Keratinocyte (primary cell): ENCODE measurements around the gene ANKRD27. TPM values are rescaled to one million over a fixed set of nuclear protein-coding genes. Genes with fewer than 3 reads are reported as not detected.

Source experiments
- DNase-seq: peaks from one replicate; pipeline ENCODE4 v3.0.0-alpha.2; 2011; ENCODE audit warnings: low read depth, missing footprints, low spot score
- FAIRE-seq: peaks from 2 replicates; lab custom pipeline; 2011; peaks lifted over from hg19 to GRCh38; lab: Jason Lieb, UNC
- H2AFZ ChIP-seq: 2 replicates; pipeline ENCODE4 v1.6.0; 2012; ENCODE audit warnings: low read length, control low read depth, inconsistent platforms; ENCODE audit not compliant: control insufficient read depth
- H3K27ac ChIP-seq: 2 replicates; pipeline ENCODE4 v1.5.1; 2011; ENCODE audit warnings: low read length; ENCODE audit not compliant: control insufficient read depth, insufficient read depth
- H3K27me3 ChIP-seq: 3 replicates; pipeline ENCODE4 v1.6.0; 2011; ENCODE audit warnings: low read length; ENCODE audit not compliant: control insufficient read depth, insufficient read depth; ENCODE audit errors: extremely low read depth
- H3K36me3 ChIP-seq, 2 experiments: 2 replicates in 1 of 2; 3 replicates in 1 of 2; pipeline ENCODE4 v1.5.1; 2011; ENCODE audit warnings: low read length in 2 of 2, mild to moderate bottlenecking in 1 of 2; ENCODE audit not compliant: control insufficient read depth in 2 of 2, insufficient read depth in 2 of 2; ENCODE audit errors: extremely low read depth in 1 of 2
- H3K4me1 ChIP-seq: 3 replicates; pipeline ENCODE4 v1.5.1; 2011; ENCODE audit warnings: low read length; ENCODE audit not compliant: control insufficient read depth, insufficient read depth; ENCODE audit errors: extremely low read depth
- H3K4me2 ChIP-seq: 3 replicates; pipeline ENCODE4 v1.6.0; 2011; ENCODE audit warnings: low read depth, low read length; ENCODE audit not compliant: control insufficient read depth, insufficient read depth; ENCODE audit errors: extremely low read depth
- H3K4me3 ChIP-seq, 3 experiments: fragments of 200-600 bp in 1 of 3; sonication (generic) in 1 of 3; 2 replicates in 2 of 3; 3 replicates in 1 of 3; pipeline ENCODE4 v1.5.1; 2011 to 2016; ENCODE audit warnings: low read length in 3 of 3, mild to moderate bottlenecking in 3 of 3, control low read depth in 2 of 3, inconsistent platforms in 1 of 3, low read depth in 1 of 3, mixed read lengths in 1 of 3, mixed run types in 1 of 3, moderate library complexity in 1 of 3; ENCODE audit not compliant: control insufficient read depth in 2 of 3, insufficient read depth in 2 of 3; ENCODE audit errors: extremely low read depth in 1 of 3
- H3K79me2 ChIP-seq: 2 replicates; pipeline ENCODE4 v1.6.0; 2012; ENCODE audit warnings: low read length; ENCODE audit not compliant: control insufficient read depth, insufficient read depth
- H3K9ac ChIP-seq: 3 replicates; pipeline ENCODE4 v1.6.0; 2011; ENCODE audit warnings: low read length; ENCODE audit not compliant: control insufficient read depth, insufficient read depth; ENCODE audit errors: extremely low read depth
- H3K9me1 ChIP-seq: 3 replicates; pipeline ENCODE4 v1.6.0; 2011; ENCODE audit warnings: low read length; ENCODE audit not compliant: control insufficient read depth, insufficient read depth; ENCODE audit errors: extremely low read depth
- H3K9me3 ChIP-seq: 2 replicates; pipeline ENCODE4 v1.5.1; 2012; ENCODE audit warnings: low read depth, low read length; ENCODE audit not compliant: control insufficient read depth
- H4K20me1 ChIP-seq: 3 replicates; pipeline ENCODE4 v1.6.0; 2011; ENCODE audit warnings: low read length; ENCODE audit not compliant: control insufficient read depth, insufficient read depth; ENCODE audit errors: extremely low read depth
- EZH2 ChIP-seq: IDR thresholded peaks from one replicate; pipeline ENCODE4 v1.6.1; 2012; ENCODE audit warnings: inconsistent platforms, mild to moderate bottlenecking, low read length, moderate library complexity
- dilution Hi-C: fragments of 300-500 bp; cut with MboI; formaldehyde crosslinking; loops from one replicate; pipeline ENCODE4 v1.7.0; 2020; ENCODE audit warnings: low sequenced_read_pairs; ENCODE audit not compliant: extremely low pct_ligation_motif_present
- polyA plus RNA-seq, 5 experiments: library from polyadenylated mRNA; depleted of rRNA in 3 of 5; stranded (reverse) in 3 of 5; stranded (forward) in 1 of 5; unstranded in 1 of 5; fragments of >200 nt; gene quantifications; 1 replicate in 1 of 5; 2 replicates in 3 of 5; 3 replicates in 1 of 5; pipeline versions ENCODE4 v1.2.1 to v1.2.3, GENCODE V29; 2011 to 2012; ENCODE audit warnings: missing spikeins in 2 of 5, low read depth in 1 of 5, low replicate concordance in 1 of 5
- TF ChIP-seq, protein P1 (sequence below), 3 experiments: IDR thresholded peaks in 1 of 3; conservative IDR thresholded peaks in 1 of 3; optimal IDR thresholded peaks in 1 of 3; 2 replicates in 2 of 3; 3 replicates in 1 of 3; pipeline versions ENCODE3 to v1.5.1; 2011; ENCODE audit warnings: low read length in 3 of 3, mild to moderate bottlenecking in 3 of 3, moderate library complexity in 2 of 3, control low read depth in 1 of 3, inconsistent platforms in 1 of 3; ENCODE audit not compliant: insufficient read depth in 2 of 3; ENCODE audit errors: extremely low read depth in 1 of 3

Gene ANKRD27
- polyA plus RNA-seq, 1 donor (not counting 4 experiments of a cell fraction or from before 2014, with no cell fraction given), result 34.5 TPM

GRCh38 chr19:32651729-32652140 lies 23.2 kb downstream of the ANKRD27 start:
- no peak for FAIRE-seq
- no peaks in the 10 kb centered on the region for H3K4me1 ChIP-seq
- H3K9me3 ChIP-seq, result no peaks in the 10 kb centered on the region
- H3K36me3 ChIP-seq, result peaks cover 19 to 22% of the 10 kb centered on the region in 2 experiments
- no peak overlapping the region for H3K4me3 ChIP-seq
- no peaks in the 10 kb centered on the region for H3K9me1 ChIP-seq
- H3K27me3 ChIP-seq, result no peaks in the 10 kb centered on the region
- H2AFZ ChIP-seq, result no peak overlapping the region
- H3K27ac ChIP-seq, result no peak overlapping the region
- H4K20me1 ChIP-seq, result no peaks in the 10 kb centered on the region
- dilution Hi-C loops, result no loop called here
- peaks cover 10% of the 10 kb centered on the region for H3K79me2 ChIP-seq
- H3K9ac ChIP-seq, result no peak overlapping the region
- DNase-seq, result no peak
- no peak for TF ChIP-seq EZH2
- TF ChIP-seq, protein P1, sequence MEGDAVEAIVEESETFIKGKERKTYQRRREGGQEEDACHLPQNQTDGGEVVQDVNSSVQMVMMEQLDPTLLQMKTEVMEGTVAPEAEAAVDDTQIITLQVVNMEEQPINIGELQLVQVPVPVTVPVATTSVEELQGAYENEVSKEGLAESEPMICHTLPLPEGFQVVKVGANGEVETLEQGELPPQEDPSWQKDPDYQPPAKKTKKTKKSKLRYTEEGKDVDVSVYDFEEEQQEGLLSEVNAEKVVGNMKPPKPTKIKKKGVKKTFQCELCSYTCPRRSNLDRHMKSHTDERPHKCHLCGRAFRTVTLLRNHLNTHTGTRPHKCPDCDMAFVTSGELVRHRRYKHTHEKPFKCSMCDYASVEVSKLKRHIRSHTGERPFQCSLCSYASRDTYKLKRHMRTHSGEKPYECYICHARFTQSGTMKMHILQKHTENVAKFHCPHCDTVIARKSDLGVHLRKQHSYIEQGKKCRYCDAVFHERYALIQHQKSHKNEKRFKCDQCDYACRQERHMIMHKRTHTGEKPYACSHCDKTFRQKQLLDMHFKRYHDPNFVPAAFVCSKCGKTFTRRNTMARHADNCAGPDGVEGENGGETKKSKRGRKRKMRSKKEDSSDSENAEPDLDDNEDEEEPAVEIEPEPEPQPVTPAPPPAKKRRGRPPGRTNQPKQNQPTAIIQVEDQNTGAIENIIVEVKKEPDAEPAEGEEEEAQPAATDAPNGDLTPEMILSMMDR (optimal IDR thresholded peaks at IDR 0.05 in 1 of 3, IDR thresholded peaks at IDR 0.05 in 1 of 3, conservative IDR thresholded peaks at IDR 0.05 in 1 of 3; ENCODE audit: extremely low read depth in 1 of 3, insufficient read depth in 2 of 3, low read length in 3 of 3), result no peak
- H3K4me2 ChIP-seq, result no peak overlapping the region

DNA sequence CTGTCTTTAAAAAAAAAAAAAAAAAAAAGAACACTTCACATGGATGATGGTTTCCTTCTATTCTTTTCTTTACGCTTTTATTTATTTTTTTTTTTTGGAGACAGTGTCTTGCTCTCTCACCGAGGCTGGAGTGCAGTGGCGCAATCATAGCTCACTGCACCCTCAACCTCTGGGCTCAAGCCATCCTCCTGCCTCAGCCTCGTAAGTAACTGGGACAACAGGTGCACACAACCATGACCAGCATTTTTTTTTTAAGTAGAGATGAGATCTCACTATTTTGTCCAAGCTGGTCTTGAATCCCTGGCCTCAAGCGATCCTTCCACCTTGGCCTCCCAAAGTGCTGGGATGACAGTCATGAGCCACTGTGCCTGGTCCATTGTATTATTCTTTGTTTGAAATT lies 24.3 kb downstream of the ANKRD27 start:
- peaks cover 10% of the 10 kb centered on the region for H3K79me2 ChIP-seq
- no peaks in the 10 kb centered on the region for H3K4me1 ChIP-seq
- H3K36me3 ChIP-seq, result peaks cover 19 to 22% of the 10 kb centered on the region in 2 experiments
- H4K20me1 ChIP-seq, result no peaks in the 10 kb centered on the region
- H3K9me3 ChIP-seq, result no peaks in the 10 kb centered on the region
- FAIRE-seq (no peak), DNase-seq (no peak)
- dilution Hi-C loops, result no loop called here
- no peak overlapping the region for H3K4me2 ChIP-seq
- H2AFZ ChIP-seq, result no peak overlapping the region
- H3K27me3 ChIP-seq, result no peaks in the 10 kb centered on the region
- H3K27ac ChIP-seq, result no peak overlapping the region
- no peak for TF ChIP-seq EZH2
- TF ChIP-seq, protein P1 (optimal IDR thresholded peaks at IDR 0.05 in 1 of 3, IDR thresholded peaks at IDR 0.05 in 1 of 3, conservative IDR thresholded peaks at IDR 0.05 in 1 of 3; ENCODE audit: extremely low read depth in 1 of 3, insufficient read depth in 2 of 3, low read length in 3 of 3), result no peak
- no peak overlapping the region for H3K4me3 ChIP-seq
- H3K9me1 ChIP-seq, result no peaks in the 10 kb centered on the region
- no peak overlapping the region for H3K9ac ChIP-seq
